Heart left ventricle (tissue), 16 donors: Measurements from ENCODE around the gene BBS10. TPM values are rescaled to one million over a fixed set of nuclear protein-coding genes. Genes with fewer than 3 reads are reported as not detected.

Experiments used
- ATAC-seq, 4 donors: fragments of 200-7000 bp; cut with Tn5 transposase; one replicate each; pipeline ENCODE4 v1.9.1; 2020 to 2022; ENCODE audit warnings: moderate library complexity in 4 of 4, mild to moderate bottlenecking in 3 of 4, moderate number of reproducible peaks in 1 of 4
- DNase-seq, 5 donors: peaks; one replicate each; pipeline ENCODE4 v3.0.0-alpha.2; 2020
- H3K27ac ChIP-seq, 12 donors: fragments of 200-600 bp; sonication (generic) in 4 of 12; one replicate each; pipeline versions ENCODE4 v1.5.0 to v1.8.0; 2016 to 2022; ENCODE audit warnings: mild to moderate bottlenecking in 2 of 12
- H3K27me3 ChIP-seq, 9 donors: fragments of 200-600 bp; sonication (generic) in 2 of 9; one replicate each; pipeline versions ENCODE4 v1.5.1 to v1.8.0; 2016 to 2022; ENCODE audit warnings: mild to moderate bottlenecking in 3 of 9
- H3K36me3 ChIP-seq, 9 donors: fragments of 200-600 bp; sonication (generic) in 2 of 9; one replicate each; pipeline versions ENCODE4 v1.5.0 to v1.8.0; 2018 to 2022; ENCODE audit warnings: mild to moderate bottlenecking in 2 of 9
- H3K4me1 ChIP-seq, 12 donors: fragments of 200-600 bp; sonication (generic) in 4 of 12; one replicate each; pipeline versions ENCODE4 v1.5.0 to v1.8.0; 2016 to 2022; ENCODE audit warnings: mild to moderate bottlenecking in 3 of 12
- H3K4me3 ChIP-seq, 12 donors: fragments of 200-600 bp; sonication (generic) in 4 of 12; one replicate each; pipeline versions ENCODE4 v1.5.0 to v1.8.0; 2017 to 2022; ENCODE audit warnings: mild to moderate bottlenecking in 9 of 12, moderate library complexity in 4 of 12
- H3K9me3 ChIP-seq, 12 donors: fragments of 200-600 bp; sonication (generic) in 4 of 12; one replicate each; pipeline versions ENCODE4 v1.5.0 to v1.8.0; 2016 to 2022; ENCODE audit warnings: mild to moderate bottlenecking in 1 of 12
- CTCF ChIP-seq, 12 donors: fragments of 200-600 bp; sonication (generic) in 4 of 12; IDR thresholded peaks; one replicate each; pipeline versions ENCODE4 v1.5.0 to v1.8.0; 2018 to 2022; ENCODE audit warnings: antibody characterized with exemption in 12 of 12, mild to moderate bottlenecking in 5 of 12
- POLR2A ChIP-seq, 2 donors: fragments of 450-650 bp; IDR thresholded peaks; one replicate each; pipeline ENCODE4 v1.6.1; 2017; ENCODE audit warnings: antibody characterized with exemption in 2 of 2, mild to moderate bottlenecking in 2 of 2, moderate library complexity in 2 of 2
- WGBS, 4 donors: extraction: QIAGEN DNeasy Blood & Tissue Kit in 2 of 4; methylation state at CpG; one replicate each; pipeline versions ENCODE4 v1.1.5 to v1.1.7; 2013 to 2018; 5-methylcytosine and 5-hydroxymethylcytosine counted together
- intact Hi-C, 10 donors: fragments of 100-400 bp; cut with DNase I; formaldehyde crosslinking; loops; one replicate each; pipeline versions ENCODE4 v1.11.1 to v1.14.2; 2022
- long read RNA-seq, 3 donors: library from polyadenylated mRNA; unstranded; transcript quantifications; one replicate each; pipeline ENCODE4 v2.0.0, GENCODE V29; 2020 to 2021
- polyA plus RNA-seq, 2 donors: library from polyadenylated mRNA; stranded (reverse); fragments of 200-250 nt; gene quantifications; one replicate each; pipeline ENCODE4 v1.2.3, GENCODE V29; 2013
- total RNA-seq, 9 donors: library from RNA; depleted of rRNA in 2 of 9; stranded (reverse); fragments of >200 nt in 2 of 9; fragmentation: NEBNext Ultra II Directional in 3 of 9; extraction: Animal tissue kit (Norgen Biotek cat#: 25700) in 3 of 9; gene quantifications; one replicate each; pipeline versions ENCODE4 v1.1.0 to v1.2.4, GENCODE V29; 2016 to 2023
- donor health status: ischemic (EF 13 %, LVEDD 7.1; RV severe dilation, severe dysfunction).
- donor health status: healthy with polysubstance abuse.
- donor health status: DM: no; HTN: yes; CAD: no.
- donor health status: DM: no; HTN: no; CAD: no.
- donor health status: ischemic (EF 25% LVEDD 6.9; RV normal size, moderate dysfunction).
- donor health status: ischemic (EF 25% LVEDD 5.7; RV mildly dilated, moderate dysfunction).
- donor health status: healthy.
- donor health status: DM: yes; HTN: yes; CAD: no.
- donor health status: ischemic (EF 35%, LVEDD 5.7; RV mildly dilated, moderate dysfunction).
- donor health status: nonischemic (EF 11% LVEDD 7.7; RV severe dilation, severe dysfunction).
- donor health status: DM: yes; HTN: yes; CAD: no.
- donor health status: PGD.
- donor health status: ischemic (EF 29% LVEDD 5.4; RV normal size, mild dysfunction).
- donor health status: nonischemic (EF 23%, LVEDD 6.1; RV moderate dilation, normal function).

BBS10 gene
- total RNA-seq = 10 to 100 TPM in 3 of 9 donors, 1 to 10 TPM in 6; 5.7 to 13.4 (median 9.5) TPM
- polyA plus RNA-seq = 1 to 10 TPM; 4.5 to 4.6 TPM
- long read RNA-seq, donor 1, transcript BBS10-201 (2 exons, 3,595 nt) = major isoform, 11 of 19 reads
- long read RNA-seq, donor 1, partial matches to known transcripts = 0 of 19 reads
- long read RNA-seq, donor 1, other reads (novel, unspliced or antisense) = 8 of 19 reads
- long read RNA-seq, donor 2, transcript BBS10-201 (2 exons, 3,595 nt) = major isoform, 16 of 24 reads
- long read RNA-seq, donor 2, partial matches to known transcripts = 0 of 24 reads
- long read RNA-seq, donor 2, other reads (novel, unspliced or antisense) = 8 of 24 reads
- long read RNA-seq, donor 3, transcript BBS10-201 (2 exons, 3,595 nt) = major isoform, 12 of 15 reads
- long read RNA-seq, donor 3, partial matches to known transcripts = 0 of 15 reads
- long read RNA-seq, donor 3, other reads (novel, unspliced or antisense) = 3 of 15 reads

GRCh38 chr12:76348079-76348901 lies at the start of gene BBS10:
BBS10 (minus strand) TSS chr12:76348415; CDS start chr12:76348358, 57 bp downstream.
- Histone ChIP-seq H3K27ac (peak within 1 kb of the TSS; percentile 82 to 90 (median 84)), H3K4me3 (peak within 1 kb of the TSS; percentile 57 to 94 (median 78)), H3K36me3 (peaks cover 0 to 2% (median 0%) of the 10 kb centered on the region in 9 donors), H3K9me3 (no peaks in the 10 kb centered on the region), H3K4me1 (peaks cover 0 to 42% (median 25%) of the 10 kb centered on the region in 12 donors), H3K27me3 (no peaks in the 10 kb centered on the region)
- ATAC-seq (peak; percentile 95 to 99 (median 98)), DNase-seq (peak; percentile 93 to 95 (median 94))
- TF ChIP-seq POLR2A (IDR thresholded peaks at IDR 0.05) = peak in 1 of 2 donors; percentile 49
- peak in 10 of 12 donors; percentile 14 to 67 (median 42) for TF ChIP-seq CTCF (IDR thresholded peaks at IDR 0.05)
- 1 to 2% (median 1%) methylated on average over 24 to 49 of the region's 49 CpGs for WGBS, 4 donors
- intact Hi-C loops = loop anchor here (2.0 to 10.0 kb wide), 15 partner anchors 207 to 836 kb away; partner anchors contain the start of genes NAP1L1 (in 8 of the 10), KRR1 (in 3 of the 10), OSBPL8 (in 2 of the 10) and PHLDA1 (in 2 of the 10)

GRCh38 chr12:76391461-76391860 lies 43.2 kb upstream of the BBS10 start:
- TF ChIP-seq POLR2A (IDR thresholded peaks at IDR 0.05) (no peak), CTCF (IDR thresholded peaks at IDR 0.05) (no peak)
- ATAC-seq = no peak
- no peak for DNase-seq
- Histone ChIP-seq H3K9me3 (no peaks in the 10 kb centered on the region), H3K27ac (no peak overlapping the region), H3K4me1 (no peaks in the 10 kb centered on the region), H3K4me3 (no peak overlapping the region), H3K36me3 (peaks cover 0 to 89% (median 67%) of the 10 kb centered on the region in 9 donors), H3K27me3 (no peaks in the 10 kb centered on the region)
- 82 to 92% (median 89%) methylated on average over 1 of the region's 1 CpG for WGBS, 4 donors
- intact Hi-C loops = no loop called here

GRCh38 chr12:76387614-76388013 lies 39.4 kb upstream of the BBS10 start:
- Histone ChIP-seq H3K4me1 (no peaks in the 10 kb centered on the region), H3K27ac (no peak overlapping the region), H3K4me3 (no peak overlapping the region), H3K9me3 (no peaks in the 10 kb centered on the region), H3K36me3 (peaks cover 0 to 99% (median 88%) of the 10 kb centered on the region in 9 donors), H3K27me3 (no peaks in the 10 kb centered on the region)
- 87 to 95% (median 94%) methylated on average over 2 of the region's 2 CpGs for WGBS, 4 donors
- DNase-seq (no peak), ATAC-seq (no peak)
- intact Hi-C loops = loop anchor here in 2 of 10 donors (10.0 kb wide), 2 partner anchors 167 to 197 kb away; partner anchors contain the start of gene OSBPL8 (in 1 of the 2)
- TF ChIP-seq CTCF (IDR thresholded peaks at IDR 0.05) (no peak), POLR2A (IDR thresholded peaks at IDR 0.05) (no peak)
